Gastrocnemius medialis (tissue), 4 donors: Measurements from ENCODE around the gene CUL2.

Experiments used
- CTCF ChIP-seq, 5 experiments: fragments of 450-650 bp in 3 of 5; fragments of 200-600 bp in 2 of 5; sonication (generic) in 2 of 5; IDR thresholded peaks in 4 of 5; conservative IDR thresholded peaks in 1 of 5; 1 replicate in 4 of 5; 2 replicates in 1 of 5; pipeline ENCODE4 v1.5.1; 2016 to 2019; ENCODE audit warnings: antibody characterized with exemption in 5 of 5, mild to moderate bottlenecking in 3 of 5, moderate library complexity in 3 of 5
- POLR2A ChIP-seq, 2 donors: fragments of 450-650 bp; IDR thresholded peaks; one replicate each; pipeline ENCODE4 v1.6.1; 2017; ENCODE audit warnings: antibody characterized with exemption in 2 of 2, mild to moderate bottlenecking in 2 of 2, moderate library complexity in 2 of 2

- no peak for TF ChIP-seq CTCF (IDR thresholded peaks at IDR 0.05 in 4 of 5, conservative IDR thresholded peaks at IDR 0.05 in 1 of 5)
- no peak for TF ChIP-seq POLR2A (IDR thresholded peaks at IDR 0.05)
Observed at GRCh38 chr10:34996843-34997242, 93.3 kb downstream of the CUL2 start.
